Thoracic aorta (tissue), 2 donors: ENCODE data around the gene TAS2R8. TPM values are rescaled to one million over a fixed set of nuclear protein-coding genes. Genes with fewer than 3 reads are reported as not detected.

Source experiments
- ATAC-seq: fragments of 150-250 bp; one replicate; pipeline ENCODE4 v1.8.0; 2017; ENCODE audit warnings: low read depth; ENCODE audit not compliant: insufficient number of reproducible peaks, low FRiP score
- DNase-seq: peaks from one replicate; pipeline ENCODE4 v3.0.0-alpha.2; 2020; ENCODE audit warnings: low spot score
- H3K27ac ChIP-seq, 2 donors: fragments of 200-600 bp; sonication (generic); 1 replicate in 1 of 2; 2 replicates in 1 of 2; pipeline ENCODE4 v1.5.1; 2016; ENCODE audit warnings: mild to moderate bottlenecking in 2 of 2, moderate library complexity in 2 of 2
- H3K27me3 ChIP-seq: fragments of 200-600 bp; sonication (generic); replicated peaks from 2 replicates; pipeline ENCODE4 v1.6.0; 2016; ENCODE audit warnings: mild to moderate bottlenecking; ENCODE audit not compliant: insufficient read depth
- H3K36me3 ChIP-seq: fragments of 200-600 bp; sonication (generic); one replicate; pipeline ENCODE4 v1.5.1; 2016
- H3K4me1 ChIP-seq, 2 donors: fragments of 200-600 bp; sonication (generic); 1 replicate in 1 of 2; 2 replicates in 1 of 2; pipeline versions ENCODE4 v1.5.1 to v1.6.0; 2016; ENCODE audit warnings: low read depth in 2 of 2, mild to moderate bottlenecking in 1 of 2; ENCODE audit not compliant: control insufficient read depth in 1 of 2
- H3K4me3 ChIP-seq: fragments of 200-600 bp; sonication (generic); 2 replicates; pipeline ENCODE4 v1.5.1; 2016; ENCODE audit warnings: mild to moderate bottlenecking
- H3K9me3 ChIP-seq: fragments of 200-600 bp; sonication (generic); 2 replicates; pipeline ENCODE4 v1.5.1; 2016
- total RNA-seq, 2 donors: library from RNA; depleted of rRNA; stranded (reverse); fragments of >200 nt; gene quantifications; one replicate each; pipeline versions ENCODE4 v1.1.0 to v1.2.3, GENCODE V29; 2016
- TF ChIP-seq, protein P1 (sequence below): fragments of 200-600 bp; sonication (generic); IDR thresholded peaks from one replicate; pipeline ENCODE4 v1.5.1; 2019; ENCODE audit warnings: antibody characterized with exemption

The TAS2R8 gene
- total RNA-seq, 2 donors from 2014 or later = not detected

DNA sequence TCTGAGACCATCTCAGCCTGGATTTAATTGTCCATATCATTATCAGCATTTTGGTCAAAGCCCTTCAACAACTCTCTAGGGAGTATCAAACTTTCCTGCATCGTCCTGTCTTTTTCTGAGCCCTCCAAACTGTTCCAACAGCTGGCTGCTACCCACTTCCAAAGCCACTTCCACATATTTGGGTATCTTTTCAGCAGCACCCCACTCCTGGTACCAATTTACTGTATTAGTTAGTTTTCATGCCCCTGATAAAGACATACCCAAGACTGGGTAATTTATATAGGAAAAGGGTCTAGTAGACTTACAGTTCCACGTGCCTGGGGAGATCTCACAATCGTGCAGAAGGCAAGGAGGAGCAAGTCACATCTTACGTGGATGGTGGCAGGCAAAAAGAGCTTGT lies 50.9 kb downstream of the TAS2R8 start:
- Histone ChIP-seq H3K4me1 (no peaks in the 10 kb centered on the region), H3K27ac (no peak overlapping the region), H3K4me3 (no peak overlapping the region), H3K27me3 (no peaks in the 10 kb centered on the region), H3K36me3 (no peaks in the 10 kb centered on the region), H3K9me3 (peaks cover 13% of the 10 kb centered on the region)
- DNase-seq (no peak), ATAC-seq (no peak)
- TF ChIP-seq, protein P1, sequence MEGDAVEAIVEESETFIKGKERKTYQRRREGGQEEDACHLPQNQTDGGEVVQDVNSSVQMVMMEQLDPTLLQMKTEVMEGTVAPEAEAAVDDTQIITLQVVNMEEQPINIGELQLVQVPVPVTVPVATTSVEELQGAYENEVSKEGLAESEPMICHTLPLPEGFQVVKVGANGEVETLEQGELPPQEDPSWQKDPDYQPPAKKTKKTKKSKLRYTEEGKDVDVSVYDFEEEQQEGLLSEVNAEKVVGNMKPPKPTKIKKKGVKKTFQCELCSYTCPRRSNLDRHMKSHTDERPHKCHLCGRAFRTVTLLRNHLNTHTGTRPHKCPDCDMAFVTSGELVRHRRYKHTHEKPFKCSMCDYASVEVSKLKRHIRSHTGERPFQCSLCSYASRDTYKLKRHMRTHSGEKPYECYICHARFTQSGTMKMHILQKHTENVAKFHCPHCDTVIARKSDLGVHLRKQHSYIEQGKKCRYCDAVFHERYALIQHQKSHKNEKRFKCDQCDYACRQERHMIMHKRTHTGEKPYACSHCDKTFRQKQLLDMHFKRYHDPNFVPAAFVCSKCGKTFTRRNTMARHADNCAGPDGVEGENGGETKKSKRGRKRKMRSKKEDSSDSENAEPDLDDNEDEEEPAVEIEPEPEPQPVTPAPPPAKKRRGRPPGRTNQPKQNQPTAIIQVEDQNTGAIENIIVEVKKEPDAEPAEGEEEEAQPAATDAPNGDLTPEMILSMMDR = no peak

Other genes starting within 250 kb of the TAS2R8 start
- 10 to 100 TPM in 1 of 2 donors, 1 to 10 TPM in 1; 8.2 to 25.3 TPM for gene MAGOHB, start 193.7 kb downstream of the TAS2R8 start, total RNA-seq
- not detected for gene STYK1, start 133.2 kb downstream of the TAS2R8 start, total RNA-seq
- 100 to 1,000 TPM; 238 to 630 TPM for gene YBX3, start 84.0 kb downstream of the TAS2R8 start, total RNA-seq
- gene TAS2R7, start 4.7 kb downstream of the TAS2R8 start, total RNA-seq = not detected
- not detected for gene TAS2R9, start 2.9 kb upstream of the TAS2R8 start, total RNA-seq
- 1 to 10 TPM in 1 of 2 donors, not detected in 1; 4.6 TPM for gene TAS2R10, start 19.1 kb upstream of the TAS2R8 start, total RNA-seq
- 10 to 100 TPM in 1 of 2 donors, 1 to 10 TPM in 1; 5.7 to 22.7 TPM for gene PRR4, start 42.2 kb upstream of the TAS2R8 start, total RNA-seq
- 10 to 100 TPM; 18.5 to 30.5 TPM for gene PRH1, start 77.0 kb upstream of the TAS2R8 start, total RNA-seq
- gene TAS2R13, start 102.3 kb upstream of the TAS2R8 start, total RNA-seq = 1 to 10 TPM; 3.1 to 7.3 TPM
- not detected for gene PRH2, start 122.0 kb upstream of the TAS2R8 start, total RNA-seq
- gene TAS2R14, start 132.0 kb upstream of the TAS2R8 start, total RNA-seq = 1 to 10 TPM; 1.9 to 5.4 TPM
- gene TAS2R50, start 179.6 kb upstream of the TAS2R8 start, total RNA-seq = 1 to 10 TPM; 1.5 to 7.1 TPM
- 1 to 10 TPM; 1.8 to 5.8 TPM for gene TAS2R20, start 191.0 kb upstream of the TAS2R8 start, total RNA-seq
- 10 to 100 TPM in 1 of 2 donors, 1 to 10 TPM in 1; 8.3 to 13.1 TPM for gene TAS2R19, start 215.3 kb upstream of the TAS2R8 start, total RNA-seq
- gene TAS2R31, start 224.1 kb upstream of the TAS2R8 start, total RNA-seq = 1 to 10 TPM; 2.7 to 9.5 TPM